Endothelial cell of umbilical vein (primary cell): Measurements from ENCODE around the gene ZNF618. TPM values are rescaled to one million over a fixed set of nuclear protein-coding genes. Genes with fewer than 3 reads are reported as not detected.

Source experiments
- BruUV-seq: library from RNA; stranded (reverse); fragments of 400-500 nt; replicated peaks from 2 replicates; lab custom pipeline; 2021; lab: Mats Ljungman, UMichigan
- CTCF ChIA-PET: fragments of 300-600, 350-600 bp; sonication (Branson Sonifier 250); formaldehyde crosslinking; loops from one replicate; lab custom pipeline; 2021; ENCODE audit warnings: antibody characterized with exemption, inconsistent platforms; lab: Charles Lee
- POLR2A ChIA-PET: fragments of 300-600, 350-600 bp; sonication (Branson Sonifier 250); formaldehyde crosslinking; loops from one replicate; lab custom pipeline; 2021; ENCODE audit warnings: antibody characterized with exemption, inconsistent platforms; lab: Charles Lee
- DNase-seq: peaks from one replicate; pipeline ENCODE4 v3.0.0-alpha.2; 2011; ENCODE audit warnings: low read depth, low spot score
- FAIRE-seq: peaks from 2 replicates; lab custom pipeline; 2011; peaks lifted over from hg19 to GRCh38; lab: Jason Lieb, UNC
- H2AFZ ChIP-seq: 2 replicates; pipeline ENCODE4 v1.6.0; 2012; ENCODE audit warnings: low read depth, low read length, control low read depth, inconsistent platforms
- H3K27ac ChIP-seq: 2 replicates; pipeline ENCODE4 v1.5.1; 2011; ENCODE audit warnings: low read depth, mild to moderate bottlenecking, control low read depth, low read length, moderate library complexity; ENCODE audit not compliant: insufficient read depth
- H3K27me3 ChIP-seq, 2 experiments: 2 replicates each; pipeline versions ENCODE4 v1.6.0 to v1.6.1; 2011; ENCODE audit warnings: low read length in 2 of 2, mixed read lengths in 1 of 2; ENCODE audit not compliant: control insufficient read depth in 2 of 2, insufficient read depth in 2 of 2
- H3K36me3 ChIP-seq, 2 experiments: 2 replicates in 1 of 2; 3 replicates in 1 of 2; pipeline ENCODE4 v1.5.1; 2011; ENCODE audit warnings: low read length in 2 of 2, mild to moderate bottlenecking in 1 of 2, moderate library complexity in 1 of 2; ENCODE audit not compliant: control insufficient read depth in 2 of 2, insufficient read depth in 2 of 2; ENCODE audit errors: extremely low read depth in 1 of 2
- H3K4me1 ChIP-seq: 3 replicates; pipeline ENCODE4 v1.5.1; 2011; ENCODE audit warnings: mild to moderate bottlenecking, low read length; ENCODE audit not compliant: control insufficient read depth, insufficient read depth; ENCODE audit errors: extremely low read depth
- H3K4me2 ChIP-seq: 2 replicates; pipeline ENCODE4 v1.6.1; 2011; ENCODE audit warnings: low read length, control low read depth, mixed read lengths; ENCODE audit not compliant: insufficient read depth
- H3K4me3 ChIP-seq, 3 experiments: fragments of 200-600 bp in 1 of 3; sonication (generic), shearing (Covaris generic) in 1 of 3; replicated peaks in 1 of 3; 2 replicates each; pipeline ENCODE4 v1.5.1; 2011 to 2016; ENCODE audit warnings: control low read depth in 3 of 3, low read length in 3 of 3, mild to moderate bottlenecking in 2 of 3, inconsistent platforms in 1 of 3, low read depth in 1 of 3, moderate library complexity in 1 of 3; ENCODE audit not compliant: insufficient read depth in 1 of 3
- H3K79me2 ChIP-seq: 2 replicates; pipeline ENCODE4 v1.6.0; 2012; ENCODE audit warnings: low read length, inconsistent platforms; ENCODE audit not compliant: control insufficient read depth, insufficient read depth
- H3K9ac ChIP-seq: replicated peaks from 2 replicates; pipeline ENCODE3; 2011; ENCODE audit warnings: low read length, control low read depth; ENCODE audit not compliant: insufficient read depth; ENCODE audit errors: extremely low read depth
- H3K9me1 ChIP-seq: replicated peaks from 3 replicates; pipeline ENCODE4 v1.6.0; 2011; ENCODE audit warnings: mild to moderate bottlenecking, low read length; ENCODE audit not compliant: control insufficient read depth, insufficient read depth; ENCODE audit errors: extremely low read depth
- H3K9me3 ChIP-seq: replicated peaks from 2 replicates; pipeline ENCODE4 v1.5.1; 2012; ENCODE audit warnings: low read length, inconsistent platforms; ENCODE audit not compliant: control insufficient read depth, insufficient read depth
- H4K20me1 ChIP-seq: replicated peaks from 2 replicates; pipeline ENCODE3; 2011; ENCODE audit warnings: mild to moderate bottlenecking, low read length; ENCODE audit not compliant: control insufficient read depth, insufficient read depth; ENCODE audit errors: extremely low read depth
- CTCF ChIP-seq, 2 donors: IDR thresholded peaks; 1 replicate in 1 of 2; 2 replicates in 1 of 2; pipeline ENCODE4 v1.5.1; 2011; ENCODE audit warnings: low read length in 2 of 2, mild to moderate bottlenecking in 2 of 2, moderate library complexity in 2 of 2, control low read depth in 1 of 2, inconsistent platforms in 1 of 2, low read depth in 1 of 2; ENCODE audit not compliant: insufficient read depth in 1 of 2; ENCODE audit errors: extremely low read depth in 1 of 2
- EZH2 ChIP-seq: IDR thresholded peaks from 2 replicates; pipeline ENCODE4 v1.6.1; 2012; ENCODE audit warnings: borderline replicate concordance, low read depth, mild to moderate bottlenecking, moderate library complexity, low read length, inconsistent platforms; ENCODE audit not compliant: severe bottlenecking
- FOS ChIP-seq: IDR thresholded peaks from 2 replicates; pipeline ENCODE4 v1.6.1; 2011; ENCODE audit warnings: mild to moderate bottlenecking, low read length, moderate library complexity, borderline replicate concordance; ENCODE audit not compliant: insufficient read depth
- GATA2 ChIP-seq: IDR thresholded peaks from 2 replicates; pipeline ENCODE4 v1.7.0; 2011; ENCODE audit warnings: low read depth, mild to moderate bottlenecking, moderate library complexity, mixed read lengths, low read length; ENCODE audit not compliant: insufficient read length, insufficient read depth
- JUN ChIP-seq: IDR thresholded peaks from 2 replicates; pipeline ENCODE4 v1.6.1; 2011; ENCODE audit warnings: borderline replicate concordance, low read depth; ENCODE audit not compliant: insufficient read length, insufficient read depth
- MAX ChIP-seq: IDR thresholded peaks from 2 replicates; pipeline ENCODE4 v1.6.1; 2011; ENCODE audit not compliant: insufficient read depth, insufficient read length
- POLR2A ChIP-seq: IDR thresholded peaks from 2 replicates; pipeline ENCODE4 v1.6.1; 2012; ENCODE audit warnings: low read depth, mild to moderate bottlenecking, control low read depth, low read length
- POLR2AphosphoS5 ChIP-seq: IDR thresholded peaks from 2 replicates; pipeline ENCODE4 v1.6.1; 2012; ENCODE audit warnings: low read depth, mild to moderate bottlenecking, control low read depth, low read length, moderate library complexity; ENCODE audit not compliant: insufficient read depth
- dilution Hi-C: fragments of 300-500 bp; cut with MboI; formaldehyde crosslinking; loops from one replicate; pipeline ENCODE4 v1.15.0; 2019; ENCODE audit warnings: low sequenced_read_pairs; ENCODE audit not compliant: extremely low pct_ligation_motif_present
- intact Hi-C: fragments of 100-400 bp; cut with micrococcal nuclease; formaldehyde crosslinking; loops from one replicate; pipeline ENCODE4 v1.10.0; 2022
- polyA plus RNA-seq, 4 experiments: library from polyadenylated mRNA; depleted of rRNA in 3 of 4; stranded (reverse) in 3 of 4; unstranded in 1 of 4; fragments of >200 nt; gene quantifications; 2 replicates each; pipeline versions ENCODE4 v1.2.1 to v1.2.3, GENCODE V29; 2011 to 2012; ENCODE audit warnings: missing spikeins in 1 of 4
- total RNA-seq: library from RNA; stranded (reverse); gene quantifications from 2 replicates; pipeline ENCODE4 v1.2.3, GENCODE V29; 2021

ZNF618 gene
- total and polyA plus RNA-seq, 2 donors (not counting 3 experiments of a cell fraction or from before 2014, with no cell fraction given), result 22.6 to 80.3 TPM

GRCh38 chr9:113873446-113873845 is 2.7 kb upstream of the ZNF618 start:
- no TSS peak for BruUV-seq
- H3K79me2 ChIP-seq, result peaks cover 19% of the 10 kb centered on the region
- dilution Hi-C loops, result no loop called here
- ChIA-PET CTCF (interaction anchor here (0.8 to 1.6 kb wide), 3 partner anchors 13 to 65 kb away, joined by 3 to 4 read pairs (median 3); no protein-coding TSS in a partner anchor), POLR2A (no interaction called here)
- H3K4me3 ChIP-seq, result no peak overlapping the region
- no peaks in the 10 kb centered on the region for H4K20me1 ChIP-seq
- no peak overlapping the region for H2AFZ ChIP-seq
- FAIRE-seq (no peak), DNase-seq (no peak)
- no peak overlapping the region for H3K9ac ChIP-seq
- TF ChIP-seq FOS (no peak), GATA2 (no peak), EZH2 (no peak), POLR2A (no peak), CTCF (IDR thresholded peaks at IDR 0.05; ENCODE audit: extremely low read depth in 1 of 2, insufficient read depth in 1 of 2, low read depth in 1 of 2, low read length in 2 of 2) (no peak), MAX (no peak), JUN (no peak), POLR2AphosphoS5 (no peak)
- no peaks in the 10 kb centered on the region for H3K9me1 ChIP-seq
- H3K36me3 ChIP-seq, result no peaks in the 10 kb centered on the region
- H3K4me2 ChIP-seq, result no peak overlapping the region
- H3K4me1 ChIP-seq, result peaks cover 11% of the 10 kb centered on the region
- intact Hi-C loops, result no loop called here
- peaks cover 8% of the 10 kb centered on the region in 2 experiments for H3K27me3 ChIP-seq
- H3K9me3 ChIP-seq, result no peaks in the 10 kb centered on the region
- no peak overlapping the region for H3K27ac ChIP-seq
